NCI-H128 (cell line): Measurements from ENCODE around the gene PCNX1.

ENCODE experiments used
- DNase-seq: peaks from one replicate; lab custom pipeline; 2025; ENCODE audit not compliant: unreplicated experiment; lab: John Stamatoyannopoulos, UW

Gene PCNX1

DNA sequence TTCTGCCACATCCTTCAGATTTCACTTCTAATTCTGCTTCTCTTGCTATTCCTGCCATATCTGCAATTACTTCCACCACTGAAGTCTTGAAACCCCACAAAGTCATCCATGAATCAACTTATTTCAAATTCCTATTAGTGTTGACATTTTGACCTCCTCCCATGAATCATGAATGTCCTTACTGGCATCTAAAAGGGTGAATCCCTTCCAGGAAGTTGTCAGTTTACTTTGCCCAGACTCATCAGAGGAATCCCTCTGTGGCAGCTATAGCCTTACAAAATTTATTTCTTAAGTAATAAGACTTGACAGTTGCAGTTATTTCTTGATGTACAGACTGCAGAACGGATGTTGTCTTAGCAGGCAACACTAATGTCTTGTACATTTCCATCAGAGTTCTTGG, 162.9 kb downstream of the PCNX1 start:
- DNase-seq: no peak

DNA sequence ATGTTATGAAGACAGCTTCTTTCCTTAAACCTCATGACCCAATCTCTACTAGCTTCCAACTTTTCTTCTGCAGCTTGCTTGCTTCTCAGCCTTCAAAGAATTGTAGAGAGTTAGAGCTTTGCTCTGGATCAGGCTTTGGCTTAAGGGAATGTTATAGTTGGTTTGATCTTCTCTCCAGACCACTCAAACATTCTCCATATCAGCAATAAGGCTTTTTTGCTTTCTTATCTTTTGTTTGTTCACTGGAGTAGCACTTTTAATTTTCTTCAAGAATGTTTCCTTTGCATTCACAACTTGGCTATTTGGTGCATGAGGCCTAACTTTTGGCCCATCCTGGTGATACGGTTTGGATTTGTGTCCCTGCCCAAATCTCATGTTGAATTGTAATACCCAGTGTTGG, 163.8 kb downstream of the PCNX1 start:
- DNase-seq: no peak

DNA sequence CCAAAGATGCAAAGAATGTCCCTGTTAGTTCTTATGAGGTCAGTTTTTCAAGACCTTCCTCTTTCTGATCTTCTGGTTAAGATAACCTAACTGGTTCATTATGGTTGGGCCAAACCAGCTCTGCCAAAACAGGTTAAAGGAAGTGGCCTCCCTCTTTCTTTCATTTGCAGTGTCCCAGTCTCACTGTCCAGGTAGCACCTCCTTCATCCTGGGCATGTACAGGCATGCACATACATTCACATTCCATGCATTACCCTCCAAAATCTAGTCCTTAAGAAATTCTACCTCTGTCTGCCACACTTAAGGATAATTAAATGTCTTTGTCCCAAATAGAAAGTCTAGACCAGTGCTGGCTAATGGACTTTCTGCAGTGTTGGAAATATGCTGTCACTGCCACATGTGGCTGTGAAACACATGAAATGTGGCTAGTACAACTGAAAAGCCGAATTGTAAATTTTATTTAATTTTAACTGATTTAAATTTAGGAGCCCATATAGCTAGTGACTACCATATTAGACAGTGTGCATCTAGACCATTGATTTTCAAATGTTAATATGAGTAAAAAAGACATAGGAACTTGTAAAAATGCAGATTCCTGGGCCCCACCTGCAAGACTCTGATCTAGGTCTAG, 169.3 kb downstream of the PCNX1 start:
- DNase-seq: no peak

DNA sequence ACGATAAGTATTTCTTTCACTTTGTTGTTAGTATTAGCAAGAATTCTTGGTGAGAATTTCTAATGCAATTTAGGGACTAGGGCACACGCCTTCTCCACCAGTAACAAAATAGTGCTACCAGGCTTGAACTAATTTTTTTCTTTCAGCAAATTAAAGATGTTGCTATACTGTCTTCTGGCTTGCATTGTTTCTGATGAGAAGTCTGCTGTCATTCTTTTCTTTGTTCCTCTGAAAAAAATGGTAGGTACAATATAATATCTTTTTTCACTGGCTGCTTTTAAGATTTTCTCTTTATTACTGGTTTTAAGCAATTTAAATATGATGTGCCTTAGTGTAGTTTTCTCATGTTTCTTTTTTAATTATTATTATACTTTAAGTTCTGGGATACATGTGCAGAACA, 171.2 kb downstream of the PCNX1 start:
- no peak for DNase-seq

DNA sequence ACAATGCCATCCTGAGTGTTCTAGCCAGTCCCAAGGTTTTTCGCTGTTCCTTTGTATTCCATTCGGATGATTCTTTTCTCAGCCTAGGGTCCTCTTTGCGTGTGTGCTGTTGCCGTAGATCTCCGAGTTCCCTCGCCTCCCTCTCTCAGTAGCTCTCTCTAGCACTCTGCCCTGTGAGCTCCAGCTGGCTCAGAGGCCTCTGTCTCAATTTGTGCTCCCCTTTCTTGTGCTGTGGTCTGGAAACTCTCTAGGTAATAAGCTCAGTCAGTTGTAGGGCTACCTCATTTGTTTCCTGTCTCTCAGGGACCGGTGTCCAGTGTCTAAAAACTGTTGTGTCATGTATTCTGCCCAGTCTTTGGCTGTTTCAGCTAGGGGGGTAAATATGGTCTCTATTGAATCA, 179.3 kb downstream of the PCNX1 start:
- no peak for DNase-seq

DNA sequence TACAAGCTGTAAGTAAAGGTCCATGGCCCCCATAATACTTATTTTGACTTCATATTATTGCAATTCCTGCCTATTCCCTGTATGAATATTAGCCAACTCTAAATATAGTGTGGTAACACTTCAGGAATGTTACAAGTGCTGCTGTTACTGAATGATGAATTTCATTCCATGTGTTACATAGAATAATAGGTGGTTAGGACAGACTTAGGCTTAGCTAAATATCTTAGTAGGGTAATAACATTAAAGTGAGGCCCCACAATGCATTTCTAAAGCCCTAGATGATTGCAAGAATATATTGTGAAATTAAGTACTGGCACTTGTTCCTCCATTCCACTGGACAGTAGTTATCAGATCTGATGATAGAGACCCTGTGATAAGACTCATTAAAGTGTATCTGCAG, 182.7 kb downstream of the PCNX1 start:
- no peak for DNase-seq

DNA sequence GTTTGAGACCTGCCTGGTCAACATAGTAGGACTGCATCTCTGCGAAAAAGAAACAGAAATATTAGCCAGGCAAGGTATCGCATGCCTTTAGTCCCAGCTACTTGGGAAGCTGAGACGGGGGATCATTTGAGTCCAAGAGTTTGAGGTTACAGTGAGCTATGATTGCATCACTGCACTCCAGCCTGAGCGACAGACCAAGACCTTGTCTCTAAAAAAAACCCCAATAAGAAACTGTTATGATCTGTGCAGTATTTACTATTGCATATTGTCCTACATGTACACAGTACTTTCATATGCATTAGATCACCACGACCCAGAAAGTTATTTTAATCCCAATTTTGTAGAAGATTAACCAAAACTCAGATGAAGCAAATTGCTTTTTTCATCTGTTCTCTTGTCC, 187.5 kb downstream of the PCNX1 start:
- DNase-seq: no peak

DNA sequence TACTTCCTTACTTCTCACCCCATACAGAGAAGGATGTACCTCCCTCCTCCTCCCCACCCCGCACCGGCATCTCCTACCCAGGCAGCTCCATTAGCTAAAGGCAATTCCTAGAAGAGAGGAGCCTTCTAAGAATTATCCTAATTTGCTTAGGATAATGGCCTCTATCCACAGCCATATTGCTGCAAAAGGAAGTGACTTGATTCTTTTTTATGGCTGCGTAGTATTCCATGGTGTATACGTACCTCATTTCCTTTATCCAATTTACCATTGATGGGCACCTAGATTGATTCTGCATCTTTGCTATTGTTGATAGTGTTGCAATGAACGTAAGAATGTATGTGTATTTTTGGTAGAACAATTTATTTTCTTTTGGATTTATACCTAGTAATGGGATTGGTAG, 189.7 kb downstream of the PCNX1 start:
- DNase-seq: no peak

DNA sequence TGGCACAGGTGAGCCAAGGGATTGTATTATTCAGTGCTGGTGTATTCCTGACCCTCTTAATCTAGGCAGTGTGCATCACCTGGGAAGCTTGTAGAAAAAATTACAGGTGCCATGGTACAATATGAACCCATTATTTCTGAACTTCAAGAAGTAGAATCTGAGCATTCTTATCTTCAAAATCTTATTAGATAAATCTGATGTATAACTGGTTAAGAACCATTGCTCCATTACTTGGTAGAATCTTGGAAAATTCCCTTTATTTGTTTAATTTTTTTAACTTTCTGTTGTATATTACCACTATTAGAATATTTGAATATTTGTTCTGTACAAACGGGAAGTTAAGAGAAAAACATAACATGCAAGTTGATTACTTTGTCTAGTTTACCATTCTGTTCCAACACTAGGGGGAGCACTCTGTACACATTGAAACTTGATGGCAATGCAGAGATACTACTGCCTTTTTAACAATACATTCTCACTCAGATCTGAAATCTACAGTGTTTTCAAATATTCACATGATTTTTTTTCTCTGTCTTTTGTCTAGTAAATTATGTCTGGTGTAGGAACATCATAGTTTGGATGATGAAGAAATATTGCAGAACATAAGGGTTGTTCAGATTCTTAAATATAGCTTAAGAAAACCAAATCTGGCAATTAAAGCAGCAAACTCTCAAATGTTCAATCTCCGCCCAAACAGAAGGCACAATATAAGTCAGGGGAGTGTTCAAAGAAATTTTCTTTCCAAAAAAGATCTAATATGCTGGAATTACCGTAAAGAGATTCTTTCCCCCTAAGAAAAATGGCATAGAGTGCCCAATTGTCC, 196.6 kb downstream of the PCNX1 start:
- DNase-seq: peak; percentile 33

DNA sequence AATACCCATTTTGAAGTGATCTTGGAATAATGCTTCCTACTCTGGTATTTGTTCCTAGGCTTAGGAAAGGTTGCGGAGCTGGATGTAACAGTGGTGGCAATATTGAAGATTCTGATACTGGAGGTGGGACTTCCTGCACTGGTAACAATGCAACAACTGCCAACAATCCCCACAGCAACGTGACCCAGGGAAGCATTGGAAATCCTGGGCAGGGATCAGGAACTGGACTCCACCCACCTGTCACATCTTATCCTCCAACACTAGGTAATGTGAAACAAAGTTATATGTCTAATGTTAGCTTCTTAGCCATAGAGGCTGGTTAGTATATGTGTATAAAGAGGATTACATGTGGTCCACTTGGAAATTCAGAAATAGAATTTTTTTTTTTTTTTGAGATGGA, 197.9 kb downstream of the PCNX1 start:
- DNase-seq: no peak

DNA sequence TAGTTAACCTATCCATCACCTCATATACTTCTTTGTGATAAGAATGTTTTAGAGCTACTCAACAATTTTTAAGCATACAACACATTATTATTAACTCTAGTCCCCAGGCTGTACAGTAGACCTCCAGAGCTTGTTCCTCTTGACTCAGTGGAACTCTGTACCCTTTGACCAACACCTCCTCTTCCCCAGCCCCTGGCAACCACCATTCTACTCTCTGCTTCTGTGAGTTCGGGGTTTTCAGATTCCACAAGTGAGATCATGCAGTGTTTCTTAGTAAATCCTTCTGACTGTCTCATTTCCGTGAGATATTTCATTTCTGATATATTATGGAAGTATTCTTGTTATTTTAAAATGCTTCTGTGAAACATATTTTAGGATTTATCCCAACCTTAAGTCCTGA, 200.7 kb downstream of the PCNX1 start:
- DNase-seq: no peak

DNA sequence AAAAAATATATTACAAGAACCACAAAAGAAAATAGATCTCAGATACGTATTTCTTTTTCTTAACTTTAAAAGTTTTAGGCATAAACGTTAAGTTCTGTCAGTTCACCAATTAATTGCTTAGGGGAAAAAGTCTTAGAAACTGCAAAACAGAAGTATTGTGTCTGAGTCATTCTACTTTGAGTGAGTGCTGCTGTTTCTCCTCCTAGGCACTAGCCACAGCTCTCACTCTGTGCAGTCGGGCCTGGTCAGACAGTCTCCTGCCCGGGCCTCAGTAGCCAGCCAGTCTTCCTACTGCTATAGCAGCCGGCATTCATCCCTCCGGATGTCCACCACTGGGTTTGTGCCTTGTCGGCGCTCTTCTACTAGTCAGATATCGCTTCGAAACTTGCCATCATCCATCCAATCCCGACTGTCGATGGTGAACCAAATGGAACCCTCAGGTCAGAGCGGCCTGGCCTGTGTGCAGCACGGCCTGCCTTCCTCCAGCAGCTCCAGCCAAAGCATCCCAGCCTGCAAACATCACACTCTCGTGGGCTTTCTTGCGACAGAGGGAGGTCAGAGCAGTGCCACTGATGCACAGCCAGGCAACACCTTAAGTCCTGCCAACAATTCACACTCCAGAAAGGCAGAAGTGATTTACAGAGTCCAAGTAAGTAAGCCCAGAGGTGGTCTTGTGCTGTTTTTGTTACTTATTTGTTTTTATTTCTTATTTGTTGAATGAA, 201.3 kb downstream of the PCNX1 start:
- DNase-seq: no peak

DNA sequence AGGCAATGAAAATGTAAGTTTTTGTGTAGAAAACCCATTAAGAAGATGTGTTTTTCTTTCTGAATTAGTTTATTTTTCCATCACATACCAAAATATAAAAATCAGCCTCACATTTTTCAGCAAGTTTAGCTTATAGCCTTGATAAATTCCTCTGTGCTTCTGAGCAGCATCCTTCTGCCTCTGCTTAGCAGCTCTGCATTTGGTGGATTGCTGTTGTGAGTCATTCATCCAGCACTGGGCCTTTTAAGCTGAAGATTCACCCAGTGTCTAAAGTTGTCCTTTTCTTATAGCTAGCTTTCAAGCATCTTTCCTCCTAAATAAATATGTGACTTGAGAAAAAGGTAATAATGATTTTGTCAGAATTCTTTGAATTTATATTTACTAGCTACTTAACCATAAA, 206.1 kb downstream of the PCNX1 start:
- no peak for DNase-seq

DNA sequence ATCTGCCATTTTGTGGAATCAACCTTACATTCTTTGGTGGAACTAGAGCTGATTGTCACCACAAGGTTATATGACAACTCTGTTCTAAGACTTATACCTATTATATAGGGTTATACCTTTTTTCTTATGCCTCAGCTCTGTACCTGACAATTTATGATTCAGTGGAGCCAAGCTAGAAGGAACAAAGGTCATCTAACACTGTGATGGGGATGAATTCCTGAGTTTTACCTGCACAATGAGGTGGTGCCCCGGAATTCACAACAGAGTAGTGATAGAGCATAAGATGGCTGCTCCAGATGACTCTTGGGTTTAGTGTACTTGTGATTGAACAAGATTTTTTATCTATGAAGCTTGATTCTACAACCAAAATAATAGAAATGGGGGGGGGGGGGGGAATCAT, 207.3 kb downstream of the PCNX1 start:
- DNase-seq: no peak

DNA sequence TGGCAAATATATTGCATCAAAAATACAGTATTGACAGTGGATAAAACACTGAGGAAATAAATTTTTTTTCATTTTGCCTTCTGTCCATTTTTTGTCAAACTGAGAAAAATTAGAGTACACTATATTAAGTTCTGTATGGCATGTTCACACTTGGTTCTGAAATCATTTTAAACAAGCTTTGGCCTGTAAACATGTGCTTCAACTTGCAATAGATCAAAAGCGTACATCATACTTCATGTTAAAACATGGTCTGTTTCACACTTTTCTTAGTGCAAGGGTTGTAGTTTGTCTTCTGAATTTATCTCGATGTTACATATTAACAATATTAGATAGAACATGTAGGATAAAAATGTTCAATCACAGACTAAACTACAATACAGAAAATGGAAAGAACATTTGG, 208.0 kb downstream of the PCNX1 start:
- DNase-seq: no peak

DNA sequence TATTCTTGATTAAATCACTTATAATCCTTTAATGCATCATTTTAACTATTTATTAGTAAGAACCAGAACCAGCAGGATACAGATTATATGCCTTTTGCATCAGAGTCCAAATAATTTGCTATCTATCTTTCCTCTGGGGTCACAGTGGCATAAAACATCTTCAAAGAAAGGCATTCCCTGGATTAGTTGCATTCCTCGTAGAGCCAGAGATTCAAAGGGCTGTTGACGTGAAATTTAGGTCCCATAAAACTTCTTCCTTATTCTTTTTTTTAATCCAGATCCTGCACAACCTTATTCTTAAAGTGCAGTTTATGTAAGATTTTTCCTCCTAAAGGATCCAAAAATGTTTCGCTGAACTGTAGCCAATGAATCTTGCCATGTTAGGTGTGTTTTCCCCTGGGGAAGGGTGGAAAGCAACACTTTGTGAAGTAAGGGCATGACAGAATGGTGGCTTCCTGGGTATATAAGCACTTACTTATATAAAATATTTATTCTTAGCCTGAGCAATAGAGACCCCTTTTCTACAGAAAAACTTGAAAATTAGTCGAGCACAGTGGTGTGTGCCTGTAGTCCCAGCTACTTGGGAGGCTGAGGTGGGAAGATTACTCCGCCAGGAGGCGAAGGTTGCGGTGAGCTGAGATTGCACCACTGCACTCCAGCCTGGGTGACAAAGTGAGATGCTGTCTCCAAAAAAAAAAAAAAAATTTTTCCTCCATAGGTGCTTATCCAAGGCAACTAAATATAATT, 208.7 kb downstream of the PCNX1 start:
- DNase-seq: no peak

DNA sequence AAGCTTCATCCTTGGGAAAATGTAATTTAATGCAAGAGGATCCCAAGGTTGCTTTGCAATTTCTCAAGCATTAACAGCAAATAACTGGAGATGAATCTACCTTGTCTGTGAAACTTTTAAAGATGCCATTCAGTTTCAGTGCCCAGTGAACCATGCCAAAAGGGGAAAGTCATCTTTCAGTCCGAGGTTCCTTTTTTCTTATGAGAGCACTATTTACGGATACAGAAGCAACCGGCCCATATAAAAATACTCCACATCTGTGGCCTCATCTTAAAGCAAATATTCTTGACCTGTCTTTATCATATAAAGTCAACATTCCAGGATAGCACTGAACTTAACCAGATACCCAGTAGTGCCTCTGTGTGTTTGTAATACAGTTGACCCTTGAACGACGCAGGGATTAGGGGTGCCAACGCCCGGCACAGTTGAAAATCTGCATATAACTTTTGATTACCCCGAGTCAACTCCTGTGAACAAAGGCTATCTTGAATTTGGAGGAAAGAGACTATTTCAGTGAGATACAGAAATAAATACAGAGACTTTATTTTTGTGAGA, 209.4 kb downstream of the PCNX1 start:
- DNase-seq: no peak

DNA sequence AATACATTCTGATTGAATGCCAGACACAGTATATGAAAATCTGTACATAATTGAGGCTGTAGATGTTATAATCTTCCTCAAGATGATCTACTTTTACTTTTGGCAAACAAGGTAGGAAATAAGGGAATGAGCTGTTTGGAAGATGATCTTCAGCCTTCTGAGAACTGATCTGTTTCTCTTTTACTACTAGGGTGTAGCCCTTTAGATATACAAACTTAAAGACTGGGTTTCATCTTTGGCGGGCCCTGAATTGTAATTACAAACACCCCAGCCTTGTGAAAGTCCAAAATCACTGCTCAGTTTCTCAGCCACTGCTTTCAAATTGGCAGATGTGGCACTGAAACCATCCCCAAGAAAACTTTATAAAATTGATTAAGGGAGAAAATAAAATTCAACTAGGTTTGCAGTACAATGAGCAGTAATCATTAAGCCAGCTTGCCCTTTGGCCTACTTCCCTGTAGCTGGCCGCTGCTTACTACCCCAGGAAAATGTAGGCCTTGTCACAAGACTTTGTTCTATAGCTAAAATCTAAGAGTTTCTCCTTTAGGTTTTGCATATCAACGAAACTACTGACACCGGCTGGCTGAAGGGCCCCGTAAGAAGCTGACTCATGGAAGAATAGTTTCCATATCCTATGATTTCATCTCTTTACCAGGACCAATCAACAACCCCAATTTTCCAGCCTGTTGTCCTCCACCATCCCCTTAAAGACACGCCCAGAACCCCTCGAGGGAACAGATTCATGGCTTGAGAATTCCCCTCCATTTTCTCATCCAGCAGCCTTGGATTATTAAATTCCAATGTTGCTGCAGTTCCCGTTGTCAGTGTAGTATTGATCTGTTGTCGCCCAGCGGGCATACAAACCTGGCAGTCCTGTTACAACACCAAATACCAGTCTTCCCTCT, 210.8 kb downstream of the PCNX1 start:
- no peak for DNase-seq

DNA sequence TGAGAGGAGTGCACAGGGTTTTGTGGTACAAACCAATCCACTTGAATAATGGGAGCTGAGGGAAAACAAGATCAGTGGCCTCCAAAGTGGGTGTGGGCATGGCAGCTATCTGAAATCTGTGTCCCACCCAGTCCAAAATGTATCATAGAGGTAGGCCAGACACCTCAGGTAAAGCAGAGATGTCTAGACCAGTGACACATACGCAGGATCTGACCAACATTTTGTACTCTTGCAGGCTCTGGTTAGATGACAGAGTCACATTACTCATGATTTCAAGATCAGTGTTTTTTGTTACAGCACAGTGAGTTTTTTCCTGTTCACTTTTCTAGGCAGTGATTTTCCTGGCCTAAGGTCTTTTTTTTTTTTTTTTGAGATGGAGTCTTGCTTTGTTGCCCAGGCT, 211.8 kb downstream of the PCNX1 start:
- no peak for DNase-seq

DNA sequence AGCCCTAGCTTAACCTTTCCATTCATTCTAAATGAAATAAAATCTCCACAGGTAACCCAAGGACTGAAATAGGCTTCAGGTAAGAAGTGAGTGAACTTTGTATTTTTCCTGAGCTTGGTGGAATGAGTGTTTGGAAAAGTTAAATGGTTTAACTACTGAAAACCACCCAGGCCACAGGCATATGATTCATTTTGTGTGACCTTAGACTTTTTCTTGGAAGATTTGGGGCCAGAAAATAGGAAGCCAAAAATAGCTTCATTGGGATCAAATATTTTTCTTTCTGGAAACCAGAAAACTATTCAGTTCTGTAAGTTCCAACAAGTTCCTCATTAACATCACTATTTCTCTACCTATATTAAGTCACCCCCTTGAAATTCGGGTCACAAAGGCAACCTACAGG, 212.6 kb downstream of the PCNX1 start:
- DNase-seq: no peak
